ENCODE measurements around the gene TET3. TPM values are rescaled to one million over a fixed set of nuclear protein-coding genes. Genes with fewer than 3 reads are reported as not detected.

The TET3 gene
- total and polyA plus RNA-seq, 2 of the 8 experiments (the other 6 are each of a cell fraction or from before 2014, with no cell fraction given): 4.5 to 21.1 TPM

GRCh38 chr2:73993778-73994177, 9.1 kb downstream of the TET3 start:
- POLR2A ChIA-PET (ENCODE audit: partially characterized antibody): interaction anchor here (0.9 kb wide), 1 partner anchor 16 kb away, joined by 3 read pairs; no protein-coding TSS in a partner anchor
- Histone ChIP-seq H3K56ac (replicated peaks; ENCODE audit: insufficient read length, low read depth, low read length) (no peak overlapping the region), H3K79me2 (ENCODE audit: control insufficient read depth in 1 of 2, insufficient read depth in 2 of 2, low read length in 2 of 2) (peaks cover 7 to 86% of the 10 kb centered on the region in 2 experiments), H4K5ac (ENCODE audit: insufficient read length, low read depth, low read length) (no peak overlapping the region), H4K20me1 (replicated peaks in 1 of 2; ENCODE audit: control insufficient read depth in 1 of 2, insufficient read depth in 2 of 2, low read length in 2 of 2) (peaks cover 23 to 41% of the 10 kb centered on the region in 2 experiments), H3K4me1 (replicated peaks in 1 of 4; ENCODE audit: control insufficient read depth in 3 of 4, insufficient read depth in 4 of 4, low read length in 3 of 4) (peaks cover 2 to 10% (median 3%) of the 10 kb centered on the region in 4 experiments; a peak in 4 of 7 replicates), H3K36me3 (ENCODE audit: control insufficient read depth in 2 of 4, insufficient read depth in 4 of 4, low read length in 3 of 4) (peaks cover 0 to 4% (median 0%) of the 10 kb centered on the region in 4 experiments; a peak in 1 of 8 replicates), H2BK120ac (replicated peaks; ENCODE audit: low read depth, low read length) (no peak overlapping the region), H4K8ac (ENCODE audit: extremely low read depth, insufficient read depth, low read length) (no peak overlapping the region), H3K23me2 (ENCODE audit: low read depth, low read length) (no peaks in the 10 kb centered on the region), H2BK12ac (ENCODE audit: low read depth, low read length) (no peak overlapping the region), H2AFZ (ENCODE audit: low read length) (no peak overlapping the region), H2BK20ac (ENCODE audit: low read length) (no peak overlapping the region), H3K9ac (replicated peaks in 1 of 4; ENCODE audit: extremely low read depth in 1 of 4, low read depth in 3 of 4, low read length in 3 of 4) (no peak overlapping the region), H3K4me3 (ENCODE audit: extremely low read depth in 1 of 4, insufficient read depth in 2 of 4, low read depth in 3 of 4, low read length in 4 of 4) (no peak overlapping the region), H2BK5ac (ENCODE audit: low read depth, low read length) (no peak overlapping the region), H3K14ac (ENCODE audit: insufficient read length) (no peak overlapping the region), H3K4me2 (ENCODE audit: insufficient read depth in 1 of 2, low read depth in 2 of 2, low read length in 2 of 2) (no peak overlapping the region), H3K23ac (ENCODE audit: insufficient read length) (no peak overlapping the region), H2AK5ac (ENCODE audit: low read depth, low read length) (no peak overlapping the region), H3K4ac (replicated peaks; ENCODE audit: insufficient read length, low read depth, low read length) (no peak overlapping the region), H3K18ac (ENCODE audit: extremely low read depth, low read length) (no peak overlapping the region), H4K91ac (replicated peaks; ENCODE audit: insufficient read length, low read length) (no peak overlapping the region), H3K79me1 (ENCODE audit: low read depth, low read length) (peaks cover 20% of the 10 kb centered on the region), H3K27ac (ENCODE audit: low read depth, low read length) (no peak overlapping the region), H2BK15ac (ENCODE audit: low read length) (no peak overlapping the region), H3K9me3 (ENCODE audit: insufficient read depth in 2 of 2, low read depth in 1 of 2, low read length in 1 of 2) (no peaks in the 10 kb centered on the region), H3K27me3 (replicated peaks in 1 of 4; ENCODE audit: control insufficient read depth in 3 of 4, extremely low read depth in 1 of 4, insufficient read depth in 3 of 4, low read length in 3 of 4) (no peaks in the 10 kb centered on the region)
- WGBS, 2 experiments (ENCODE audit: extremely low coverage in 1 of 2, insufficient coverage in 1 of 2, insufficient read length in 1 of 2, insufficient replicate concordance in 2 of 2, low coverage in 1 of 2, low lambda C conversion rate in 2 of 2, missing lambda C conversion rate in 1 of 2): 77% methylated on average over 4 of the region's 4 CpGs; no CpG with 5 or more reads in 1 of the 2 experiments
- TF ChIP-seq CBX5 (IDR thresholded peaks at IDR 0.05; ENCODE audit: low read depth, low read length) (no peak), ASH2L (IDR thresholded peaks at IDR 0.05; ENCODE audit: low read length) (no peak), EP300 (IDR thresholded peaks at IDR 0.05; ENCODE audit: borderline replicate concordance in 1 of 2, low read depth in 2 of 2, low read length in 2 of 2) (no peak), ZNF274 (IDR thresholded peaks at IDR 0.05; ENCODE audit: borderline replicate concordance, extremely low read depth, low read length) (no peak), E2F6 (IDR thresholded peaks at IDR 0.05) (no peak), CHD2 (IDR thresholded peaks at IDR 0.05; ENCODE audit: low read length) (no peak), PHF8 (conservative IDR thresholded peaks at IDR 0.05; ENCODE audit: low read depth, low read length) (no peak), RXRA (IDR thresholded peaks at IDR 0.05; ENCODE audit: insufficient read depth, low read depth, low read length) (no peak)
- CTCF ChIA-PET (ENCODE audit: partially characterized antibody): interaction anchor here (0.5 to 1.4 kb wide), 3 partner anchors 9 to 136 kb away, joined by 3 read pairs; no protein-coding TSS in a partner anchor
- DNase-seq (ENCODE audit: low read depth in 1 of 2, low spot score in 2 of 2) (no peak), FAIRE-seq (no peak)

All from H1 (cell line).